Ovary (tissue), 9 donors: ENCODE data around the gene RARS2. TPM values are rescaled to one million over a fixed set of nuclear protein-coding genes. Genes with fewer than 3 reads are reported as not detected.
"Not testable (repeated sequence)": the region's sequence is repeated elsewhere in the genome, so short reads cannot be mapped to it uniquely, and the experiment has no call there.

Source experiments
- DNase-seq, 5 donors: peaks; one replicate each; pipeline ENCODE4 v3.0.0-alpha.2; 2019 to 2020
- H3K27ac ChIP-seq, 2 donors: fragments of 200-600 bp; one replicate each; pipeline versions ENCODE4 v1.5.1 to v1.8.0; 2019 to 2022
- H3K27me3 ChIP-seq: fragments of 200-600 bp; one replicate; pipeline ENCODE4 v1.8.0; 2022
- H3K36me3 ChIP-seq: fragments of 200-600 bp; sonication (generic); one replicate; pipeline ENCODE4 v1.5.1; 2019
- H3K4me1 ChIP-seq: one replicate; pipeline ENCODE4 v1.8.1; 2013; ENCODE audit warnings: mild to moderate bottlenecking, moderate library complexity; ENCODE audit not compliant: insufficient read depth
- H3K4me3 ChIP-seq: fragments of 200-600 bp; sonication (generic); one replicate; pipeline ENCODE4 v1.5.1; 2017
- H3K9me3 ChIP-seq, 2 donors: fragments of 200-600 bp in 1 of 2; sonication (generic) in 1 of 2; one replicate each; pipeline versions ENCODE4 v1.5.1 to v1.8.1; 2013 to 2019; ENCODE audit warnings: mild to moderate bottlenecking in 1 of 2, moderate library complexity in 1 of 2
- EP300 ChIP-seq: sonication (generic); formaldehyde crosslinking; IDR thresholded peaks from one replicate; pipeline ENCODE4 v1.6.1; 2017; ENCODE audit warnings: antibody characterized with exemption
- POLR2A ChIP-seq: fragments of 450-650 bp; IDR thresholded peaks from one replicate; pipeline ENCODE4 v1.6.1; 2017; ENCODE audit warnings: antibody characterized with exemption, mild to moderate bottlenecking, moderate library complexity
- WGBS, 3 donors: extraction: QIAGEN DNeasy Blood & Tissue Kit in 1 of 3; methylation state at CpG; one replicate each; pipeline versions ENCODE4 v1.1.5 to v1.1.7; 2013 to 2017; 5-methylcytosine and 5-hydroxymethylcytosine counted together
- intact Hi-C, 4 donors: fragments of 100-400 bp; cut with DNase I; formaldehyde crosslinking; loops; one replicate each; pipeline versions ENCODE4 v1.11.0 to v1.15.1; 2022 to 2023
- polyA plus RNA-seq, 2 donors: library from polyadenylated mRNA; stranded (reverse); fragments of 200-250 nt in 1 of 2; fragments of 350-450 nt in 1 of 2; fragmentation: Illumina TruSeq in 1 of 2; extraction: RNeasy Lipid Tissue Mini Kit (QIAGEN cat#74804) in 1 of 2; gene quantifications; one replicate each; pipeline ENCODE4 v1.2.3, GENCODE V29; 2013 to 2014
- total RNA-seq, 7 donors: library from RNA; depleted of rRNA in 2 of 7; stranded (reverse); fragments of >200 nt in 2 of 7; fragmentation: NEBNext Ultra II Directional in 3 of 7; extraction: Animal tissue kit (Norgen Biotek cat#: 25700) in 3 of 7; gene quantifications; one replicate each; pipeline versions ENCODE4 v1.1.0 to v1.2.4, GENCODE V29; 2016 to 2023
- TF ChIP-seq, protein P1 (sequence below), 3 donors: fragments of 450-650 bp in 2 of 3; fragments of 200-600 bp in 1 of 3; IDR thresholded peaks; one replicate each; pipeline versions ENCODE4 v1.5.1 to v1.8.0; 2016 to 2022; ENCODE audit warnings: antibody characterized with exemption in 3 of 3, mild to moderate bottlenecking in 1 of 3
- donor health status: DM: no; HTN: no; CAD: no; lungs with moderate emphysema.
- donor health status: DM: no; HTN: no; CAD: no.
- donor health status: Bipolar disorder and iron deficiency.
- donor health status: DM: yes; HTN: yes; CAD: no.
- donor health status: DM: no; HTN: no; CAD: no.
- donor health status: DM: yes; HTN: yes; CAD: no.

The RARS2 gene
- total and polyA plus RNA-seq, 9 donors: 14.0 to 40.4 (median 24.6) TPM

DNA sequence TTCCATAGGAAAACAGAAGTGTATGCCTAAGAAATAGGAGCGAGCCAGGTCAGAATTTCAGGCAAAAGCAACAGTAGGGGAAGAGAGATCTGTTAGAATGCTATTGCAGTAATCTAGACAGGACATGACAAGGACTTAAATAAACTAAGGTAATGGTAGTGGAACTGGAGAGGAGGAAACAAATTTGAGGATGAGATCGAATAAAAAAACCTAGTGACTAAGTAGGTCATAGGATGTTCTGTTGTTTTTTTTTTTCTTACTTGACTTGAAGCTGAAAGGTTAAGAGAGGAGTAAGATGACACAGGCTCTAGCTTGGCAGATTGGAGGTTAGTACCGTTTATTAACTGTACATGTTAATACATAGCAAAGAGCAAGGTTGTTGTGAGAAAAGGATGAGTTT lies 28.7 kb upstream of the RARS2 start:
- TF ChIP-seq EP300: no peak
- TF ChIP-seq, protein P1, sequence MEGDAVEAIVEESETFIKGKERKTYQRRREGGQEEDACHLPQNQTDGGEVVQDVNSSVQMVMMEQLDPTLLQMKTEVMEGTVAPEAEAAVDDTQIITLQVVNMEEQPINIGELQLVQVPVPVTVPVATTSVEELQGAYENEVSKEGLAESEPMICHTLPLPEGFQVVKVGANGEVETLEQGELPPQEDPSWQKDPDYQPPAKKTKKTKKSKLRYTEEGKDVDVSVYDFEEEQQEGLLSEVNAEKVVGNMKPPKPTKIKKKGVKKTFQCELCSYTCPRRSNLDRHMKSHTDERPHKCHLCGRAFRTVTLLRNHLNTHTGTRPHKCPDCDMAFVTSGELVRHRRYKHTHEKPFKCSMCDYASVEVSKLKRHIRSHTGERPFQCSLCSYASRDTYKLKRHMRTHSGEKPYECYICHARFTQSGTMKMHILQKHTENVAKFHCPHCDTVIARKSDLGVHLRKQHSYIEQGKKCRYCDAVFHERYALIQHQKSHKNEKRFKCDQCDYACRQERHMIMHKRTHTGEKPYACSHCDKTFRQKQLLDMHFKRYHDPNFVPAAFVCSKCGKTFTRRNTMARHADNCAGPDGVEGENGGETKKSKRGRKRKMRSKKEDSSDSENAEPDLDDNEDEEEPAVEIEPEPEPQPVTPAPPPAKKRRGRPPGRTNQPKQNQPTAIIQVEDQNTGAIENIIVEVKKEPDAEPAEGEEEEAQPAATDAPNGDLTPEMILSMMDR (IDR thresholded peaks at IDR 0.05): no peak
- no peak for TF ChIP-seq POLR2A
- Histone ChIP-seq H3K27me3 (no peaks in the 10 kb centered on the region), H3K36me3 (no peaks in the 10 kb centered on the region), H3K4me3 (no peak overlapping the region), H3K27ac (no peak overlapping the region), H3K9me3 (no peaks in the 10 kb centered on the region), H3K4me1 (no peaks in the 10 kb centered on the region)
- no peak for DNase-seq
- intact Hi-C loops: no loop called here
- 85 to 89% (median 88%) methylated on average over 3 of the region's 3 CpGs for WGBS, 3 donors

DNA sequence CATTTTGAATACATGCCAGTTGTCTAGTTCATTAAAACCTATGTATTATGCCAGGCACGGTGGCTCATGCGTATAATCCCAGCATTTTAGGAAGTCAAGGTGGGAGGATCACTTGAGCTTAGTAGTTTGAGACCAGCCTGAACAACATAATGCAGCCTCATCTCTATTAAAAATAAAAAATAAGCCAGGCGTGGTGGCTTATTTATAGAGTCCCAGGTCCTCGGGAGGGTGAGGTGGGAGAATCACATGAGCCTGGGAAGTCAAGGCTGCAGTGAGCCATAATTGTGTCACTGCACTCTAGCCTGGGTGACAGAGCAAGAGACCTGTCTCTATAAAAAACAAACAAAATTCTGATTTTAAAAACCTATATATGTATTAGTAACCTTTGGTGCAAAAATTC lies 27.6 kb upstream of the RARS2 start:
- WGBS, 3 donors: 90 to 96% (median 95%) methylated on average over 4 of the region's 4 CpGs
- no peak for TF ChIP-seq POLR2A
- no peak for TF ChIP-seq EP300
- TF ChIP-seq, protein P1 (IDR thresholded peaks at IDR 0.05): no peak
- Histone ChIP-seq H3K27me3 (no peaks in the 10 kb centered on the region), H3K9me3 (no peaks in the 10 kb centered on the region), H3K4me3 (no peak overlapping the region), H3K36me3 (no peaks in the 10 kb centered on the region), H3K4me1 (no peaks in the 10 kb centered on the region), H3K27ac (no peak overlapping the region)
- intact Hi-C loops: no loop called here
- no peak for DNase-seq

DNA sequence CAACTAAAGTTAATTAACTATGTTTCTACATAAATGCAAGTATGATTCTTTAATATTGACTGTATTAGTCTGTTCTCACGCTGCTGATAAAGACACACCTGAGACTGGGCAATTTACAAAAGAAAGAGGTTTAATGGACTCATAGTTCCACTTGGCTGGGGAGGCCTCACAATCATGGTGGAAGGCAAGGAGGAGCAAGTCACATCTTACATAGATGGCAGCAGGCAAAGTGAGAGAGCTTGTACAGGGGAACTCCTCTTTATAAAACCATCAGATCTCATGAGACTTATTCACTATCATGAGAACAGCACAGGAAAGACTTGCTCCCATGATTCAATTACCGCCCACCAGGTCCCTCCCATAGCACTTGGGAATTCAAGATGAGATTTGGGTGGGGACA lies 23.2 kb upstream of the RARS2 start:
- H3K4me1 ChIP-seq, H3K9me3 ChIP-seq, H3K36me3 ChIP-seq, H3K27ac ChIP-seq, H3K4me3 ChIP-seq, H3K27me3 ChIP-seq, intact Hi-C loops, DNase-seq: not testable (repeated sequence)
- 98 to 100% (median 98%) methylated on average over 2 of the region's 2 CpGs for WGBS, 3 donors

DNA sequence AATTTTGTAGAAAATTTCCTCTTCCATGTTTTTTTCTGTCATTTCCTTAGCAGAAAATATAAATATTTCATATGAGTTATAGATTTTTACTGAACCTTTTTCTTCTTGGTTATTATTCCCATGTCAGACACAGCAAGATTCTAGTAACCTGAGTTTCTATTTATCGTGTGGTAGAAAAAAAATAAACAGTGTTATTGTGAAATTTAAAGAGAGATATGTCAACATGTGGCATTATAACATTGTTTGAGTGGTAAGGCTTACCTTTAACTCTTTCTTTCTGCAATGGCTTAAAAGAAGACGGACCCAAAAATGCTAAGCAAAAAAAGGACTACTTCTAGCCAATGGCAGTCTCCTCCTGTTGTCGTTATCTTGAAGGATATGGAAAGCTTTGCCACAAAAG lies 19.0 kb upstream of the RARS2 start:
- no peaks in the 10 kb centered on the region for H3K27me3 ChIP-seq
- no peak overlapping the region for H3K27ac ChIP-seq
- no peak for DNase-seq
- WGBS, 3 donors: 76 to 90% (median 88%) methylated on average over 3 of the region's 3 CpGs
- H3K9me3 ChIP-seq: no peaks in the 10 kb centered on the region
- H3K4me3 ChIP-seq: no peak overlapping the region
- no peak for TF ChIP-seq POLR2A
- intact Hi-C loops: no loop called here
- H3K36me3 ChIP-seq: no peaks in the 10 kb centered on the region
- no peaks in the 10 kb centered on the region for H3K4me1 ChIP-seq

DNA sequence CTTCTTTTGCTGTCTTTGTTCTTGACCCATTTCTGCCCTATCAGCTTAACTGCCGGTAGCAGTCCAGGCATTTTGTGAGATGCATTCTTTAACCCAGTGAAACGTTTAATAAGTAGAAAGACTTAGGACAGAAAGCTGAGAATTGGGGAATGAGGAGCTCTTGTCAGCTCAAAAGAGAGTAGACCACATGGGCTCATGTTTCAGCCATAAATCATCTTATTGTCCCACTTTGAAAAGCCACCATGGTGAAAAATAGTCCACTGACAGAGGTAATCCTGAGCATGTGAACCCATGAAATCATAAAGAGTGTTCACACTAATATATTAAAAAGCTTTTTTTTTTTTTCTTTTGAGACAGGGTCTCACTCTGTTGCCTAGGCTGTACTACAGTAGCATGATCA lies 16.4 kb upstream of the RARS2 start:
- Histone ChIP-seq H3K36me3 (no peaks in the 10 kb centered on the region), H3K27ac (no peak overlapping the region), H3K27me3 (no peaks in the 10 kb centered on the region), H3K4me1 (no peaks in the 10 kb centered on the region), H3K9me3 (no peaks in the 10 kb centered on the region), H3K4me3 (no peak overlapping the region)
- DNase-seq: no peak
- no peak for TF ChIP-seq EP300
- TF ChIP-seq POLR2A: no peak
- TF ChIP-seq, protein P1 (IDR thresholded peaks at IDR 0.05): no peak
- intact Hi-C loops: no loop called here
- 61 to 72% (median 64%) methylated on average over 2 of the region's 2 CpGs for WGBS, 3 donors

DNA sequence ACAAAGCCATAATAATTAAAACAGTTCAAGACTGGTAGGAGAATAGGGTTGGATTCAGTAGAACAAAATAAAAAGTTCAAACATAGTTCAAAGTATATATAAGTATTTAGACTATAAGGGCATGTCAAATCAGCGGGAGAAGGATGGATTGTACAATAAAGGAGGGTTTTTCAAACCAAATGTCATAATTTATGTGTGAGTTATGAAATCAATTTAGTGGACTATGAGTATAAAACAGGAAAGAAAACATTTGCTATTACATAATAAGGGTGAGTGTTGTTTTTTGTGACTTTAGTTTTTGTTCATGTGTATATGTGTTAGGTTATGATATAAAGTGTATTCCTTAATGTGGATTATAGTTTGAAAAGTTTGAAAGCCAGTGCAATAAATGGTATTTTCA lies 10.8 kb upstream of the RARS2 start:
- Histone ChIP-seq H3K27ac (no peak overlapping the region), H3K27me3 (no peaks in the 10 kb centered on the region), H3K4me1 (no peaks in the 10 kb centered on the region), H3K36me3 (no peaks in the 10 kb centered on the region), H3K4me3 (no peak overlapping the region), H3K9me3 (no peaks in the 10 kb centered on the region)
- TF ChIP-seq EP300 (no peak), POLR2A (no peak)
- TF ChIP-seq, protein P1 (IDR thresholded peaks at IDR 0.05): no peak
- WGBS, 3 donors: 94 to 97% (median 94%) methylated on average over 1 of the region's 1 CpG
- intact Hi-C loops: no loop called here
- DNase-seq: no peak
